Measurements from ENCODE around the gene CLCF1. TPM values are rescaled to one million over a fixed set of nuclear protein-coding genes. Genes with fewer than 3 reads are reported as not detected.
A peak's percentile ranks its signal among the peaks of the same experiment; 100 is the strongest.

CLCF1 gene
- total and polyA plus RNA-seq, 5 donors from 2014 or later, result 0.10 to 3.0 (median 0.42) TPM

DNA sequence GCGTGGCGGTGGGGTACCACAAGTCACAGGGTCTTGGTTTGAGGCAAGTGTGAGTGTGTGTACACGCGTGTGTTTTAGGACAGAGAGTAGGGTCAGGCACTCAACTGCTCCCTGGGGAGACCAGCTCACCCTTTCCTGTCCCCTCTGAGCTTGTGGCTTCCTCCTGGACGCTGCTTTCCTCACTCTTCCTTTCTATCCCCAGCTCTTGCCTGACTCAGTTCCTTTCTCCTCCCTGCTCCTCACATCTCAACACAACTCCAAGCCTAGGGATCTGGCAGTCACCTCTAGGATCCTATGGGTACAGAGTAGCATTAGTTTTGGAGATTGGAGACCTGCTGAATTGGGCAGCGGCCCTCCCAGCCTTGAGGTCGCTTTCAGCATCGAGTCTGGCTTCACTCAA is 4.1 kb downstream of the CLCF1 start:
- peaks cover 0 to 1% (median 0%) of the 10 kb centered on the region in 7 donors for H3K9me3 Mint-ChIP-seq
- H3K36me3 ChIP-seq (ENCODE audit: control insufficient read depth, insufficient read depth, low read length), result no peaks in the 10 kb centered on the region
- H3K4me3 Mint-ChIP-seq, result peak overlapping the region in 2 of 4 donors; percentile 29 to 47
- peaks cover 40% of the 10 kb centered on the region for H3K27me3 Mint-ChIP-seq
- H3K27ac ChIP-seq (ENCODE audit: insufficient read depth, low read length, poor library complexity, severe bottlenecking), result peak overlapping the region; percentile 29
- H3K4me1 ChIP-seq (ENCODE audit: control insufficient read depth, insufficient read depth, low read length, poor library complexity, severe bottlenecking), result peaks cover 33% of the 10 kb centered on the region
- ATAC-seq (ENCODE audit: low read depth in 2 of 2) (no peak), DNase-seq (no peak)
- no peaks in the 10 kb centered on the region for H3K9me3 ChIP-seq (ENCODE audit: control insufficient read depth in 2 of 2, low read length in 2 of 2)
- no peak overlapping the region for H3K4me3 ChIP-seq (ENCODE audit: low read depth, low read length)
- H3K4me1 Mint-ChIP-seq, result peaks cover 5 to 64% (median 40%) of the 10 kb centered on the region in 4 donors
- no peaks in the 10 kb centered on the region for H3K27me3 ChIP-seq (ENCODE audit: control insufficient read depth, insufficient read depth, low read length)
- peaks cover 7% of the 10 kb centered on the region for H3K36me3 Mint-ChIP-seq
- H3K27ac Mint-ChIP-seq, result peak overlapping the region; percentile 2 to 87 (median 83)

- Histone ChIP-seq H3K27me3 (ENCODE audit: control insufficient read depth, insufficient read depth, low read length) (no peaks in the 10 kb centered on the region), H3K27ac (ENCODE audit: insufficient read depth, low read length, poor library complexity, severe bottlenecking) (no peak overlapping the region), H3K4me3 (ENCODE audit: low read depth, low read length) (no peak overlapping the region), H3K4me1 (ENCODE audit: control insufficient read depth, insufficient read depth, low read length, poor library complexity, severe bottlenecking) (peaks cover 33% of the 10 kb centered on the region), H3K36me3 (ENCODE audit: control insufficient read depth, insufficient read depth, low read length) (no peaks in the 10 kb centered on the region), H3K9me3 (ENCODE audit: control insufficient read depth in 2 of 2, low read length in 2 of 2) (no peaks in the 10 kb centered on the region)
- ATAC-seq (ENCODE audit: low read depth in 2 of 2), result no peak
- Mint-ChIP-seq H3K4me3 (peak overlapping the region in 2 of 4 donors; percentile 29 to 47), H3K9me3 (peaks cover 0 to 1% (median 0%) of the 10 kb centered on the region in 7 donors), H3K36me3 (peaks cover 7% of the 10 kb centered on the region), H3K4me1 (peaks cover 5 to 66% (median 40%) of the 10 kb centered on the region in 4 donors), H3K27me3 (peaks cover 34% of the 10 kb centered on the region), H3K27ac (peak overlapping the region in 2 of 3 donors; percentile 24 to 38)
- DNase-seq, result no peak
Observed at GRCh38 chr11:67368621-67369020, 4.8 kb downstream of the CLCF1 start.

GRCh38 chr11:67367761-67368227 is 5.6 kb downstream of the CLCF1 start:
- H3K27me3 Mint-ChIP-seq, result peaks cover 30% of the 10 kb centered on the region
- H3K27ac Mint-ChIP-seq, result peak overlapping the region in 2 of 3 donors; percentile 62 to 72
- no peaks in the 10 kb centered on the region for H3K27me3 ChIP-seq (ENCODE audit: control insufficient read depth, insufficient read depth, low read length)
- no peak for DNase-seq
- peaks cover 28% of the 10 kb centered on the region for H3K4me1 ChIP-seq (ENCODE audit: control insufficient read depth, insufficient read depth, low read length, poor library complexity, severe bottlenecking)
- no peak for ATAC-seq (ENCODE audit: low read depth in 2 of 2)
- no peak overlapping the region for H3K27ac ChIP-seq (ENCODE audit: insufficient read depth, low read length, poor library complexity, severe bottlenecking)
- H3K4me3 Mint-ChIP-seq, result peak overlapping the region in 1 of 4 donors; percentile 29
- H3K36me3 ChIP-seq (ENCODE audit: control insufficient read depth, insufficient read depth, low read length), result no peaks in the 10 kb centered on the region
- H3K9me3 Mint-ChIP-seq, result no peaks in the 10 kb centered on the region
- peaks cover 5 to 71% (median 40%) of the 10 kb centered on the region in 4 donors for H3K4me1 Mint-ChIP-seq
- H3K4me3 ChIP-seq (ENCODE audit: low read depth, low read length), result no peak overlapping the region
- H3K36me3 Mint-ChIP-seq, result peaks cover 7% of the 10 kb centered on the region
- no peaks in the 10 kb centered on the region for H3K9me3 ChIP-seq (ENCODE audit: control insufficient read depth in 2 of 2, low read length in 2 of 2)

- DNase-seq, result no peak
- H3K36me3 Mint-ChIP-seq, result peaks cover 7% of the 10 kb centered on the region
- peaks cover 30% of the 10 kb centered on the region for H3K27me3 Mint-ChIP-seq
- no peak overlapping the region for H3K4me3 Mint-ChIP-seq
- no peaks in the 10 kb centered on the region for H3K9me3 Mint-ChIP-seq
- no peaks in the 10 kb centered on the region for H3K9me3 ChIP-seq (ENCODE audit: control insufficient read depth in 2 of 2, low read length in 2 of 2)
- no peaks in the 10 kb centered on the region for H3K27me3 ChIP-seq (ENCODE audit: control insufficient read depth, insufficient read depth, low read length)
- H3K27ac Mint-ChIP-seq, result peak overlapping the region in 2 of 3 donors; percentile 62 to 72
- peaks cover 10 to 73% (median 41%) of the 10 kb centered on the region in 4 donors for H3K4me1 Mint-ChIP-seq
- H3K36me3 ChIP-seq (ENCODE audit: control insufficient read depth, insufficient read depth, low read length), result no peaks in the 10 kb centered on the region
- no peak overlapping the region for H3K27ac ChIP-seq (ENCODE audit: insufficient read depth, low read length, poor library complexity, severe bottlenecking)
- H3K4me3 ChIP-seq (ENCODE audit: low read depth, low read length), result no peak overlapping the region
- no peak for ATAC-seq (ENCODE audit: low read depth in 2 of 2)
- H3K4me1 ChIP-seq (ENCODE audit: control insufficient read depth, insufficient read depth, low read length, poor library complexity, severe bottlenecking), result peaks cover 27% of the 10 kb centered on the region
Observed at GRCh38 chr11:67366961-67367760, 6.2 kb downstream of the CLCF1 start.

DNA sequence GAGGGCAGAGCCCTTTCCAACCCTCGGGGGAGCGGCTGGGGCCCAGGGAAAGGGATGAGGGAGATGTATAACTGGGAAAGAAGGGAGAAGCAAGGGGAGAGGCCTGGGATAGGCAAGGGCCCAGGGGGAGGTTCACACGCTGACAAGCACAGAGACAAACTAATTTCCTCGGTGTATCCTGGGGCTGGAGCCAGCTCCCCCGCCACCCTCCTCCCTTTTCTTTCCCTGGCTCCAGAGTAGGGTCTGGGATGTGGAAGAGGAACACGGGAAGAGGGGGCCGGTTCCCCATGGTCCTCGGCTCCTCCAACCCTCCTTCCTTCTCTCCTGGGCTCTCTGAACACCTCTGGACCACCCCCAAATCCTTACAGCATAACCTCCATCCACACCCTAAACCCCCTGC is 6.9 kb downstream of the CLCF1 start:
- ATAC-seq (ENCODE audit: low read depth in 2 of 2) (no peak), DNase-seq (no peak)
- Mint-ChIP-seq H3K9me3 (no peaks in the 10 kb centered on the region), H3K4me3 (peak overlapping the region in 1 of 4 donors; percentile 78), H3K27me3 (peaks cover 27% of the 10 kb centered on the region), H3K4me1 (peaks cover 15 to 69% (median 39%) of the 10 kb centered on the region in 4 donors), H3K36me3 (peaks cover 7% of the 10 kb centered on the region), H3K27ac (no peak overlapping the region)
- no peaks in the 10 kb centered on the region for H3K27me3 ChIP-seq (ENCODE audit: control insufficient read depth, insufficient read depth, low read length)
- H3K9me3 ChIP-seq (ENCODE audit: control insufficient read depth in 2 of 2, low read length in 2 of 2), result no peaks in the 10 kb centered on the region
- no peak overlapping the region for H3K4me3 ChIP-seq (ENCODE audit: low read depth, low read length)
- no peaks in the 10 kb centered on the region for H3K36me3 ChIP-seq (ENCODE audit: control insufficient read depth, insufficient read depth, low read length)
- no peak overlapping the region for H3K27ac ChIP-seq (ENCODE audit: insufficient read depth, low read length, poor library complexity, severe bottlenecking)
- H3K4me1 ChIP-seq (ENCODE audit: control insufficient read depth, insufficient read depth, low read length, poor library complexity, severe bottlenecking), result peaks cover 21% of the 10 kb centered on the region

GRCh38 chr11:67365736-67366444 is 7.5 kb downstream of the CLCF1 start:
- peaks cover 7% of the 10 kb centered on the region for H3K36me3 Mint-ChIP-seq
- H3K4me3 Mint-ChIP-seq, result peak overlapping the region in 1 of 4 donors; percentile 78
- Histone ChIP-seq H3K36me3 (ENCODE audit: control insufficient read depth, insufficient read depth, low read length) (no peaks in the 10 kb centered on the region), H3K4me3 (ENCODE audit: low read depth, low read length) (no peak overlapping the region), H3K27ac (ENCODE audit: insufficient read depth, low read length, poor library complexity, severe bottlenecking) (no peak overlapping the region), H3K9me3 (ENCODE audit: control insufficient read depth in 2 of 2, low read length in 2 of 2) (no peaks in the 10 kb centered on the region), H3K27me3 (ENCODE audit: control insufficient read depth, insufficient read depth, low read length) (no peaks in the 10 kb centered on the region), H3K4me1 (ENCODE audit: control insufficient read depth, insufficient read depth, low read length, poor library complexity, severe bottlenecking) (peaks cover 14% of the 10 kb centered on the region)
- peaks cover 20% of the 10 kb centered on the region for H3K27me3 Mint-ChIP-seq
- H3K4me1 Mint-ChIP-seq, result peaks cover 15 to 62% (median 36%) of the 10 kb centered on the region in 4 donors
- ATAC-seq (ENCODE audit: low read depth in 2 of 2) (no peak), DNase-seq (no peak)
- peak overlapping the region; percentile 25 to 72 (median 70) for H3K27ac Mint-ChIP-seq
- no peaks in the 10 kb centered on the region for H3K9me3 Mint-ChIP-seq

GRCh38 chr11:67364783-67365722 is 8.3 kb downstream of the CLCF1 start:
- Histone ChIP-seq H3K27me3 (ENCODE audit: control insufficient read depth, insufficient read depth, low read length) (no peaks in the 10 kb centered on the region), H3K9me3 (ENCODE audit: control insufficient read depth in 2 of 2, low read length in 2 of 2) (no peaks in the 10 kb centered on the region), H3K4me3 (ENCODE audit: low read depth, low read length) (no peak overlapping the region), H3K27ac (ENCODE audit: insufficient read depth, low read length, poor library complexity, severe bottlenecking) (no peak overlapping the region), H3K4me1 (ENCODE audit: control insufficient read depth, insufficient read depth, low read length, poor library complexity, severe bottlenecking) (peaks cover 12% of the 10 kb centered on the region), H3K36me3 (ENCODE audit: control insufficient read depth, insufficient read depth, low read length) (no peaks in the 10 kb centered on the region)
- no peak for ATAC-seq (ENCODE audit: low read depth in 2 of 2)
- DNase-seq, result no peak
- Mint-ChIP-seq H3K27me3 (peaks cover 16% of the 10 kb centered on the region), H3K36me3 (peaks cover 7% of the 10 kb centered on the region), H3K4me1 (peaks cover 15 to 56% (median 34%) of the 10 kb centered on the region in 4 donors), H3K9me3 (no peaks in the 10 kb centered on the region), H3K4me3 (peak overlapping the region in 1 of 4 donors; percentile 73), H3K27ac (peak overlapping the region; percentile 6 to 75 (median 70))
